GM19043 (cell line): Measurements from ENCODE around the gene C16orf54.
"Not testable (repeated sequence)": the region's sequence is repeated elsewhere in the genome, so short reads cannot be mapped to it uniquely, and the experiment has no call there.

Source experiments
- ATAC-seq: cut with Tn5 transposase; IDR thresholded peaks from one replicate; pipeline ENCODE4 v1.9.1; 2021; ENCODE audit warnings: low read depth; ENCODE audit not compliant: unreplicated experiment

Gene C16orf54

DNA sequence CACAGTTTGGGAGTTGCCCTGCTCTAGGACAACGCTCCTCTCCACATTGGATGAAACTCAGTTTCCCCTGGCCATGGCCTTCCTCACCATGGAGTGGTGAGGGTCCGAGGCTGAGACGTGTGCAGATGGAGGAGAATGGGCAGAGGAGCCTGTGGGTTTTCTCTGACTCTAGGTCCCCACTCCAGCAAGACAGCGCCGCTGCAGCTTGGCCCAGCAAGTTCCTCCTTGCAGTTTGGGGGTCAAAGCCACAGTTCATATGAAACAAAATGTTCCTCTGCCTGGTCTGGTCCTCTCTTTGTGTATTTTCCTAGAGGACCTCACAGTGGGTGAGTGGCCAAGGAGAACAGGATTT, 2.3 kb downstream of the C16orf54 start:
- ATAC-seq, result no peak

- no peak for ATAC-seq
These were observed 3.0 kb downstream of the C16orf54 start for GRCh38 chr16:29742683-29743275.

GRCh38 chr16:29740630-29741015, 5.2 kb downstream of the C16orf54 start:
- not testable (repeated sequence) for ATAC-seq

- ATAC-seq, result not testable (repeated sequence)
These were observed 5.7 kb downstream of the C16orf54 start for GRCh38 chr16:29739927-29740629.

GRCh38 chr16:29738514-29738913, 7.3 kb downstream of the C16orf54 start:
- ATAC-seq, result no peak

DNA sequence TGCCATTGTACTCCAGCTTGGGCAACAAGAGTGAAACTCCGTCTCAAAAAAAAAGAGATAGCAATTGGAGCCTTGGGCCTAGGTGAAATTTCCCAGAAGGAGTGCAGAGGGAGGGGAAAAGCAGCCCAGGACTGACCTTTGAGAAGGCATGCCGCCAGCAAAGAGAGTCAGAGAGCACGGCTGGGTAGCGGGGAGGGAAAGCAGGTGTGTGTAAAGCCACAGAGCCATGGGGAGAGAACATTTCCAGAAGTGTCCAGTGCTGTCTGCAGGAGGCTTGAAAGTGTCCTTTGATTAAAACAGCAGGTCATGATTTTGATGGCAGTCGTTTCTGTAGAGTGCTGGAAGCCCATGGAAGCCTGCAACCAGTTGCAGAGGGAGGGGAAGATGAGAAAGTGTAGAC, 8.1 kb downstream of the C16orf54 start:
- no peak for ATAC-seq

GRCh38 chr16:29736764-29737163, 9.0 kb downstream of the C16orf54 start:
- ATAC-seq, result no peak

- no peak for ATAC-seq
These were observed 9.7 kb downstream of the C16orf54 start for GRCh38 chr16:29736112-29736511.

DNA sequence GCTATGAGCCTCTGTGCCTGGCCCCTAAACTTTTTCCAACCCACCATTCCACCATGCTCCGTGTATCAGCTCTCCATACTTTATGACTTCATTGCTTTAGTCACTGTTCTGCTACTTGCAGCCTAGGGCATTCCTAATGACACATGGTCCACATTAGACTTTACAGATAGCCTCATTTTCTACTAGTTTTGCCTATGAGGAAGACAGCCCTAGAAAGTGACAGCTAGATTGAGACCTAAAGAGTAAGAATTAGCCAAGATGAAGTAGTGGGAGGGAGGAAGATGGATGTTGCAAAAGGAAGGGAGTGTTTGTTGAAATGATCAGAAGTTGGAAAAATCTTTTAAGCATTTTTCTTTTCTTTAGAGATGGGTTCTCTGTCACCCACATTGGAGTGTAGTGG, 11.0 kb downstream of the C16orf54 start:
- ATAC-seq, result no peak

DNA sequence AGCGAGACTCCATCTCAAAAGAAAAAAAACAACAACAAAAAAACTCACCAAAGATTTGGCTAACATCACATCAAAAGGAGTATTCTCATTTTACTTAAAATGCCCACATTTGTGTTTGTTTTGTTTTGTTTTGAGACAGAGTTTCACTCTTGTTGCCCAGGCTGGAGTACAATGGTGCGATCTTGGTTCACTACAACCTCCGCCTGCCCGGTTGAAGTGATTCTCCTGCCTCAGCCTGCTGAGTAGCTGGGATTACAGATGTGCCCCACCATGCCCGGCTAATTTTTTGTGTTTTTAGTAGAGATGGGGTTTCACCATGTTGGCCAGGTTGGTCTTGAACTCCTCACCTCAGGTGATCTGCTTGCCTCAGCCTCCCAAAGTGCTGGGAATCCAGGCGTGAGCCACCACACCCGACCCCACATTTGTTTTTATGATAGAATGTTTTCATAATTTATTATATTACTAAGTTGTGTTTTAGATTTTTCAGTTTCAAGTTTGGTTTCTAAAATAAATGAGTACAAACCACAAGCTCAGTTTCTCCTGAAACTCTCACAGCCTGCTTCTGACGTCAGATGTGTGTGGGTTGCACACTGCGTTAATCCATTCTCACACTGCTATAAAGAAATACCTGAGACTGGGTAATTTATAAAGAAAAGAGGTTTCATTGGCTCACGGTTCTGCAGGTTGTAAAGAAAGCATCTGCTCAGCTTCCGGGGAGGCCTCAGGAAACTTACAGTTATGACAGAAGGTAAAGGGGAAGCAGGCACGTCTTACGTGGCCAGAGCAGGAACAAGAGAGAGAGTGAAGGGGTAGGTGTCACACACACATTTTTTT, 13.8 kb downstream of the C16orf54 start:
- ATAC-seq, result not testable (repeated sequence)

DNA sequence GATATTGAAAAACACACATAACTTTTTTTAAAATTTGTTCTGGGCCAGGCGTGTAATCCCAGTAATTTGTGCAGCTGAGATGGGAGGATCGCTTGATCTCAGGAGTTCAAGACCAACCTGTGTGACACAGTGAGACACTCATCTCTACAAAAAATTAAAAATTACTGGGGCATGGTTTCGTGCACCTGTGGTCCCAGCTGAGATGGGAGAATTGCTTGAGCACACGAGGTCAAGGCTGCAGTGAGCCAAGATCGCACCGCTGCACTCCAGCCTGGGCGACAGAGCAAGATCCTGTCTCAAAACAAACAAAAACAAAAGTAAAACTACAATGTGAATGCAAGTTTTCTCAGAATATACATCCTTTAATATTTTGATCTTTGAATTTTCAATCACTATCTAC, 15.1 kb downstream of the C16orf54 start:
- no peak for ATAC-seq

DNA sequence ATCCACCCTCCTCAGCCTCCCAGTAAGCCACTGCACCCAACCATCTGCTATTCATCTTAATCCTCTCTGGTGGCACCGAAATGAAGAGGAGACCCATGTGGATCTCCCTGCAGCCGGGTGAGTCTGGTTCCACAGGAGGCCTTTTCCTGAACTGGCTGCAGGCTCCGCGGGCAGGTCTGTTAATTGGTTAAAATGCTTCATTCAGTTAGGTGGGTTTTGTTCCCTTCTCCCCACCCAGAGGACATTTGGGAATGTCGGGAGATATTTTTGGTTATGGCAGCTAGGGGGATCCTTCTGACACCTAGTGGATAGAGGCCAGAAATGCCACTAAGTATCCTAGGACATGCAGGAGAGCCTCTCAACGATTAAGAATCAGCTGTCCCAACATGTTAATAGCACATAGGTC, 16.7 kb downstream of the C16orf54 start:
- ATAC-seq, result no peak

GRCh38 chr16:29727452-29727851, 18.3 kb downstream of the C16orf54 start:
- ATAC-seq, result no peak

- no peak for ATAC-seq
These were observed 18.9 kb downstream of the C16orf54 start for GRCh38 chr16:29726845-29727377.

DNA sequence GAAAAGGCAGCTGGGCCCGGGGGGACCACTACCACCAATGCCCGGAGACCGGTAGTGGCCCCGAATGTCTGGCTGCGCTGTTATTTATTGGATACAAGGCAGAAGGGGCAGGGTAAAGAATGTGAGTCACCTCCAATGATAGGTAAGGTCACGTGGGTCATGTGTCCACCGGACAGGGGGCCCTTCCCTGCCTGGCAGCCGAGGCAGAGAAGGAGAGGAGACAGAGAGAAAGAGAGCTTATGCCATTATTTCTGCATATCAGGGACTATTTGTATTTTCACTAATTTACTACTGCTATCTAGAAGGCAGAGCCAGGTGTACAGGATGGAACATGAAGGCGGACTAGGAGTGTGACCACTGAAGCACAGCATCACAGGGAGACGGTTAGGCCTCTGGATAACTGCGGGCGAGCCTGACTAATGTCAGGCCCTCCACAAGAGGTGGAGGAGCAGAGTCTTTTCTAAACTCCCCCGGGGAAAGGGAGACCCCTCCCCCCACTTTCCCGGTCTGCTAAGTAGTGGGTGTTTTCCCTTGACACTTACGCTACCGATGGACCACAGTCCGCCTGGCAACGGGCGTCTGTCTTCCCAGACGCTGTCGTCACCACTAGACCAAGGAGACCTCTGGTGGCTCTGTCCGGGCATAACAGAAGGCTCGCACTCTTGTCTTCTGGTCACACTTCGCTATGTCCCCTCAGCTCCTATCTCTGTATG, 24.5 kb downstream of the C16orf54 start:
- not testable (repeated sequence) for ATAC-seq

DNA sequence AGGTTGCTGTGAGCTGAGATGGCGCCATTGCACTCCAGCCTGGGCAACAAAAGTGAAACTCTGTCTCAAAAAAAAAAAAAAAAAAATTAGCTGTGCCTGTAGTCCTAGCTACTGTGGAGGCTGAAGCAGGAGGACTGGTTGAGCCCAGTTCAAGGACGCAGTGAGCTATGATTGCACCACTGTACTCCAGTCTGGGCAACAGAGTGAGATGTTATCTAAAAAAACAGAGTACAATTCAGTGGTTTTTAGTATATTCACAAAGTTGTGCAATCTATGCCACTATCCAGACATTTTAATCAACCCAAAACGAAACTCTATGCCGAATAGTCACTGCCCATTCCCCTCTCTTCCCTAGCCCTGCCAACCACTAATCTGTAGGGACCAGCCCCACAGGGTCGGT, 25.1 kb downstream of the C16orf54 start:
- no peak for ATAC-seq

DNA sequence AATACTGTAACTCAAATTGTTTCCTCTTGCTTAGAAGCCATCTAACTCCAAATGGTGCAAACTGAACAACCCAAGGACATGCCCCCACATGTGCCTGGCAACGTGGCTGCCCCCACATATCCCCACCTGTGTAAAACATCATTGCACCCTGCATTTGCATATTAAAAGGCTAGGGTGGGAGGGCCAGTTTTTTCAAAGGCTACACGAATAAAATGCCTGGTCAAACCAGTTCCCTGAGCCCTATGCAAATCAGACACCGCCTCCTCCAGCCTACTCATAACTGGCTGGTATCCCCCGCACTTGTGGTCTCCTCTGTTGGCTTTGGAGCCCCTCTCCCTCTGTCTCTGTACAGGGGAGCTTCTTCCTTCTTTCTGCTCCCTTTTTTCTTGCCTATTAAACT, 26.7 kb downstream of the C16orf54 start:
- no peak for ATAC-seq

- ATAC-seq, result no peak
These were observed 28.7 kb downstream of the C16orf54 start for GRCh38 chr16:29717113-29717512.

DNA sequence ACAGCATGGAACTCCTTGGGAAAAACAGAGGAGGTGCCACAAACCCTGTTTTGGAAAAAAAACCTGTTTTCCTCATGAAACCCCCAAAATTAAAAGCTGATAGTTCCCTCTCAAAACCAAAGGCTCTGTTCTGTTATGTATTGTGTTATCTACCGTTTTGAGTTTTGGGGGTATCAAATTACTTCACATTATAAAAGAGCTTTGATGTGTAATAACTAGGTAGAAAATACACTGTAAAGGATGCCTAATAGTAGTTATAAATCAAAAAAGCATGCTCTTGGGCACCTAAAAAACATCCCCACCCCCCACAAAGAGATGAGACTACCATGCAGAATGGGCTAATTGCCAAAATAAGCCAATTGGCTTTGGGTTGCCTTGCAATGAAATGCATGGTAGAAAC, 30.8 kb downstream of the C16orf54 start:
- no peak for ATAC-seq

- no peak for ATAC-seq
These were observed 31.4 kb downstream of the C16orf54 start for GRCh38 chr16:29714396-29714795.

- no peak for ATAC-seq
These were observed 33.0 kb downstream of the C16orf54 start for GRCh38 chr16:29712809-29713208.
